Stomach (tissue), 9 donors: ENCODE measurements around the gene PDLIM5. TPM values are rescaled to one million over a fixed set of nuclear protein-coding genes. Genes with fewer than 3 reads are reported as not detected.
A peak's percentile ranks its signal among the peaks of the same experiment; 100 is the strongest.

ENCODE experiments used
- DNase-seq, 2 donors: peaks; one replicate each; pipeline versions ENCODE4 v3.0.0 to v3.0.0-alpha.2; 2013 to 2019
- H3K27ac ChIP-seq, 5 donors: fragments of 200-600 bp in 4 of 5; sonication (generic) in 4 of 5; one replicate each; pipeline ENCODE4 v1.5.1; 2013 to 2019; ENCODE audit warnings: mild to moderate bottlenecking in 1 of 5, moderate library complexity in 1 of 5
- H3K27me3 ChIP-seq, 3 donors: fragments of 200-600 bp; sonication (generic); one replicate each; pipeline ENCODE4 v1.5.1; 2017 to 2019; ENCODE audit warnings: mixed run types in 1 of 3
- H3K36me3 ChIP-seq, 4 donors: fragments of 200-600 bp; sonication (generic); 1 replicate in 3 of 4; 2 replicates in 1 of 4; pipeline ENCODE4 v1.5.1; 2016 to 2019
- H3K4me1 ChIP-seq, 4 donors: fragments of 200-600 bp; sonication (generic); one replicate each; pipeline ENCODE4 v1.5.1; 2016 to 2019
- H3K4me3 ChIP-seq, 4 donors: fragments of 200-600 bp; sonication (generic) in 3 of 4; one replicate each; pipeline ENCODE4 v1.5.1; 2016 to 2019; ENCODE audit warnings: mild to moderate bottlenecking in 1 of 4
- H3K9me3 ChIP-seq, 4 donors: fragments of 200-600 bp; sonication (generic); one replicate each; pipeline ENCODE4 v1.5.1; 2016 to 2019
- CTCF ChIP-seq, 7 experiments: fragments of 450-650 bp in 4 of 7; fragments of 200-600 bp in 3 of 7; sonication (generic) in 3 of 7; IDR thresholded peaks; one replicate each; pipeline ENCODE4 v1.5.1; 2016 to 2019; ENCODE audit warnings: antibody characterized with exemption in 7 of 7, control low read depth in 2 of 7, mild to moderate bottlenecking in 1 of 7
- EP300 ChIP-seq: sonication (generic); formaldehyde crosslinking; IDR thresholded peaks from one replicate; pipeline ENCODE4 v1.6.1; 2017; ENCODE audit warnings: antibody characterized with exemption
- POLR2A ChIP-seq, 4 donors: fragments of 450-650 bp; IDR thresholded peaks; one replicate each; pipeline ENCODE4 v1.6.1; 2016; ENCODE audit warnings: antibody characterized with exemption in 4 of 4, control low read depth in 2 of 4, mild to moderate bottlenecking in 1 of 4, moderate library complexity in 1 of 4
- POLR2AphosphoS5 ChIP-seq, 3 donors: sonication (generic); formaldehyde crosslinking; IDR thresholded peaks; one replicate each; pipeline ENCODE4 v1.6.1; 2016; ENCODE audit warnings: antibody characterized with exemption in 3 of 3
- WGBS, 5 donors: extraction: QIAGEN DNeasy Blood & Tissue Kit in 3 of 5; methylation state at CpG; one replicate each; pipeline versions ENCODE4 v1.1.5 to v1.1.7; 2013 to 2018; 5-methylcytosine and 5-hydroxymethylcytosine counted together
- intact Hi-C: fragments of 100-400 bp; cut with DNase I; formaldehyde crosslinking; loops from one replicate; pipeline ENCODE4 v1.15.1; 2023; ENCODE audit warnings: low total_unique reads
- polyA plus RNA-seq, 3 donors: library from polyadenylated mRNA; stranded (reverse); fragments of 200-250 nt; gene quantifications; one replicate each; pipeline ENCODE4 v1.2.3, GENCODE V29; 2013
- total RNA-seq, 5 donors: library from RNA; depleted of rRNA; stranded (reverse); fragments of >200 nt; gene quantifications; one replicate each; pipeline versions ENCODE4 v1.1.0 to v1.2.3, GENCODE V29; 2014 to 2016
- donor health status: healthy with polysubstance abuse.
- donor health status: Bipolar disorder and iron deficiency.
- donor health status: healthy.

PDLIM5 gene
- total and polyA plus RNA-seq, 8 donors, result 23.7 to 311 (median 40.3) TPM

GRCh38 chr4:94527556-94528233 lies 76.0 kb downstream of the PDLIM5 start:
- WGBS, 5 donors, result 77 to 91% (median 83%) methylated on average over 3 of the region's 3 CpGs
- intact Hi-C loops, result no loop called here
- Histone ChIP-seq H3K27me3 (no peaks in the 10 kb centered on the region), H3K9me3 (no peaks in the 10 kb centered on the region), H3K4me3 (no peak overlapping the region), H3K36me3 (peaks cover 0 to 4% (median 0%) of the 10 kb centered on the region in 4 donors), H3K27ac (peak overlapping the region in 1 of 5 donors; percentile 0), H3K4me1 (peaks cover 21 to 82% (median 44%) of the 10 kb centered on the region in 4 donors)
- TF ChIP-seq CTCF (IDR thresholded peaks at IDR 0.05) (no peak), POLR2A (IDR thresholded peaks at IDR 0.05) (no peak), POLR2AphosphoS5 (IDR thresholded peaks at IDR 0.05) (no peak), EP300 (no peak)
- no peak for DNase-seq

- Histone ChIP-seq H3K27me3 (no peaks in the 10 kb centered on the region), H3K4me1 (peaks cover 24 to 81% (median 46%) of the 10 kb centered on the region in 4 donors), H3K9me3 (no peaks in the 10 kb centered on the region), H3K27ac (no peak overlapping the region), H3K36me3 (peaks cover 0 to 4% (median 0%) of the 10 kb centered on the region in 4 donors), H3K4me3 (no peak overlapping the region)
- TF ChIP-seq CTCF (IDR thresholded peaks at IDR 0.05), result no peak
- TF ChIP-seq EP300, result no peak
- TF ChIP-seq POLR2AphosphoS5 (IDR thresholded peaks at IDR 0.05), result no peak
- no peak for TF ChIP-seq POLR2A (IDR thresholded peaks at IDR 0.05)
- WGBS, 5 donors, result 86 to 94% (median 90%) methylated on average over 8 of the region's 8 CpGs
- DNase-seq, result no peak
- intact Hi-C loops, result no loop called here
Observed at GRCh38 chr4:94528792-94529451, 77.2 kb downstream of the PDLIM5 start.

- Histone ChIP-seq H3K27me3 (no peaks in the 10 kb centered on the region), H3K27ac (no peak overlapping the region), H3K36me3 (peaks cover 0 to 4% (median 0%) of the 10 kb centered on the region in 4 donors), H3K4me1 (peaks cover 30 to 84% (median 56%) of the 10 kb centered on the region in 4 donors), H3K4me3 (no peak overlapping the region), H3K9me3 (no peaks in the 10 kb centered on the region)
- no peak for DNase-seq
- intact Hi-C loops, result no loop called here
- TF ChIP-seq POLR2A (IDR thresholded peaks at IDR 0.05), result no peak
- no peak for TF ChIP-seq CTCF (IDR thresholded peaks at IDR 0.05)
- no peak for TF ChIP-seq POLR2AphosphoS5 (IDR thresholded peaks at IDR 0.05)
- TF ChIP-seq EP300, result no peak
Observed at GRCh38 chr4:94530073-94530472, 78.3 kb downstream of the PDLIM5 start.

- intact Hi-C loops, result no loop called here
- no peaks in the 10 kb centered on the region for H3K27me3 ChIP-seq
- no peak for TF ChIP-seq CTCF (IDR thresholded peaks at IDR 0.05)
- TF ChIP-seq EP300, result no peak
- no peak for TF ChIP-seq POLR2A (IDR thresholded peaks at IDR 0.05)
- TF ChIP-seq POLR2AphosphoS5 (IDR thresholded peaks at IDR 0.05), result no peak
Observed at GRCh38 chr4:94531991-94532789, 80.4 kb downstream of the PDLIM5 start.

More at GRCh38 chr4:94531991-94532789, 80.4 kb downstream of the PDLIM5 start:
- no peak for DNase-seq
- peaks cover 32 to 85% (median 64%) of the 10 kb centered on the region in 4 donors for H3K4me1 ChIP-seq
- no peak overlapping the region for H3K4me3 ChIP-seq
- H3K27ac ChIP-seq, result no peak overlapping the region
- no peaks in the 10 kb centered on the region for H3K9me3 ChIP-seq
- peaks cover 0 to 4% (median 0%) of the 10 kb centered on the region in 4 donors for H3K36me3 ChIP-seq
- WGBS, 5 donors, result 85 to 93% (median 87%) methylated on average over 9 of the region's 9 CpGs
